HG03575 (cell line): ENCODE data around the gene TTLL11.
"Not testable (repeated sequence)": the region's sequence is repeated elsewhere in the genome, so short reads cannot be mapped to it uniquely, and the experiment has no call there.

Experiments used
- ATAC-seq: cut with Tn5 transposase; IDR thresholded peaks from one replicate; pipeline ENCODE4 v1.9.1; 2021; ENCODE audit not compliant: unreplicated experiment, insufficient number of reproducible peaks, low FRiP score; ENCODE audit errors: extremely low read depth

The TTLL11 gene

GRCh38 chr9:121989010-121989409 lies 104.1 kb downstream of the TTLL11 start:
- no peak for ATAC-seq

DNA sequence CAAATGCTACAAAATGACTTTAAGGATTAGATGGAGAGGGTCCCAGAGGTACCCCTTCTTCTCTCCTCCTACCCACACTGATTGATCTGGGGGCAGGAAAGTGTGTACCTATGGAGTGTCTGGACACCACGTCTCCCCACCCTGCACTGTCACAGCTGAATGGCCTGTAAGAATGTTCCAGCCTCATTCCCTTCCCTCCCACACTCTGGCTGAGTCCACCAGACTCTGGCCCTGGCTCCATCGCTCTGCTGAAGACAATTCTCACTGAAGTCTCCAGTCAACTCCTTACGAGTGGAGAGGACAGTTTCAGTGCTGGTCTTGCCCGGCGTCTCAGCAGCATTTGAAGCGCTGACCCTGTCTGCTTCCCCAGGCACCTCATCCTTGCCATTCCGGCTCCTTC lies 105.8 kb downstream of the TTLL11 start:
- ATAC-seq = no peak

GRCh38 chr9:121985792-121986494 lies 107.2 kb downstream of the TTLL11 start:
- no peak for ATAC-seq

DNA sequence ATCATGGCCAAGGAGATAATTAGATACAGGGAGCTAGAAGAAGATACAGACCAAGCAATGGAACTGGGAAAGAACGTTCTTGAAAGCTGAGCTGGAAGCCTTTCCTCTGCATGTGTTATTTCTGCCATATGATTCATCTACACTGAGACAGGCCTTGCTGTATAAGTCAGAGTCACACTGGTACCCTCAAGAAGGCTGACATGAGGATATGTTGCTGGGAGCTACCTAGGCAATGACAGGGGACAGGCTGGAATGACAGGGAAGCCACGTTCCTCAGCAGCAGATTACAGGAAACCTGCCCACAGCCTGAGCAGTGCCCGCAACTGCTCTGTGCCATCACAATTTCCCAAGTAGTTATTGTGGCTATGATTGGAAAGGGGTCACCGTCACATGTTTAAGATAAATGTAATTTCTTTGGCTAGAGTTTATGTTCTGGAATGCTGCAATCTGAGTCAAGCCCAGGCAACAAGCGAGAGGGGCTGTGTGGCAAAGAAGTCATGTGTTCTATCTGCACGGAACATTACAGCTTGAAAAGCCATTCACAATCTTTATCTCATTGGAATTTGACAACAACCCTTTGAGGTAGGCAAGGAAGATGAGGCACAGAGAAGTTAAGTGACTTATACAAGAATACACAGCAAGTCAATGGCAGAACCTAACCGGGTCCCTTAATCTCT lies 108.2 kb downstream of the TTLL11 start:
- no peak for ATAC-seq

DNA sequence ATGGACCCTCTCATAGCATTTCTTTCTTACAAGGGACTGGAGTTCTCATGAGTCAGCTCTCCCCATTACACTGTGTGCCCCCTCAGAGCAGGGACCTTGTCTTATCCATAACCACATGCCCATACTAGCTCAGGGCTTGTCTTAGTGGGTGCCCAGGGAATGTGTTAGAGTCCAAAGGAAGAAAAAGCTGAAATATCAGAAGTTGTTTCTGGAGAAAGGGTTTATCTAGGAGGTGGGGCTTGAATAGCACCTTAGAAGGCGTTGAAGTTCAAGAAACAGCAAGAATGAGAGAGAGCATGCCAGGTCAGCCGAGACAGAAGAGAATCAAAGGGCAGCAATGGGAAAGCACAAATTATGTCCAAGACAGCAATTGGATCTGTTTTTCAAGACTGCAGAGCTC lies 109.4 kb downstream of the TTLL11 start:
- ATAC-seq = no peak

DNA sequence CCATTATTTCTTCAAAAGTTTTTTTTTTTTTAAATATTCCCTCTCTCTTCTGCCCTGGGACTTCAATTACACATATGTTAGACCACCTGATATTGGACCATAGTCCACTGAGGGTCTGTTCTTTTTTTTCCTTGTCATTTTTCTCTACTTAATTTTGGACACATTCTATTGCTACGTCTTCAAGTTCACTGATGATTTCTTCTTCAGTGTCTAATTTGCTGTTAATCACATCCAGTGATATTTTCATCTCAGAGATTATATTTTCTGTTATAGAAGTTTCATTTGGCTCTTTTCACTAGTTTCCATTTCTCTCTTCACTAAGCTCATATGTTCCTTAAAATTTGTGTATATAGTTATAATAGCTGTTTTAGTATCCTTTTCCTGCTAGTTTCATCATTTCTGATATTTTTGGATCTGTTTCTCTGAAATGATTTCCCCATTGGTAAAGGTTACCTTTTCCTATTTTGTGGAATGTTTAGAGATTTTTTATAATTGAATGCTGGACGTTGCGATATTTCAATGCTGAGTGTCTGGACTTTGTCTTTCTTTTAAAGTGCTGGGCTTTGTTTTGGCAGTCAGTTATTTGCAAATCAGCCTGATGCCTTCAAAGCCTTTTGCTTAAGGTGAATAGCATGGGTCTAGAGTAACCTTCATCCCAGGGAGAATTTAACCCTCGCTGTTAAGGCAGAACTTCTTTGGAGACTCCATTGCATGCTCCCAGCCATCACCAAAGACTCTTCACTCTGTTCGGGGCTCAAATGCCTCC lies 111.8 kb downstream of the TTLL11 start:
- no peak for ATAC-seq

DNA sequence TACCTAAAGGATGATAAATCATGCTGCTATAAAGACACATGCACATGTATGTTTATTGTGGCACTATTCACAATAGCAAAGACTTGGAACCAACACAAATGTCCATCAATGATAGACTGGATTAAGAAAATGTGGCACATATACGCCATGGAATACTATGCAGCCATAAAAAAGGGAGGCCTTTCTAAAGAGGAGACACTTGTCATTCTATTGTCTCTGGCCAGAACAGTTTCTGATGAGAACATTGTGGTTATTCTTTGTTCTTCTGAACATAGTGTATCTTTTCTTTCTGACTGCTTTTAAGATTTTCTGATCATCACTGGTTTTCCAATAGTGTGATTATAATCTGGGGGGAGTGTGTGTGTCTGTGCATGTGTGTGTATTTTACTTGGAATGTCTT lies 112.4 kb downstream of the TTLL11 start:
- ATAC-seq = not testable (repeated sequence)

DNA sequence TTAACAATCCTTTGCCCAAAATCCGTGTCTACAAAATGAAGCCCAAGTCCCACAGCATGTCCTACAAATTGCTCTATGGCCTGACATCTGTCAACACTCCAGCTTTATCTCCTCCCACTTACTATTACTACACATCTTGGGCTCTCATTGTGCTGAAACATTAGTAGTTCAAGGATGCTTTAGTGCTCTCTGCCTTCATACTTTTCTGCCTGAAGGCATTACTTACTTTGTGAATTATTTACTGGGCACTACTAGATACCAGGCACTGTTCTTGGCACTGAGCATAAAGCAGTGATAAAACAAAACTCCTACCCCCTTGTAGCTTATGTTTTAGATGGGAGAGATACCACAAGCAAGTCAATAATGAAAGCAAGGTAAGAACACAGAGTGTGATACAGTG lies 113.4 kb downstream of the TTLL11 start:
- no peak for ATAC-seq

GRCh38 chr9:121976751-121977150 lies 116.4 kb downstream of the TTLL11 start:
- no peak for ATAC-seq

DNA sequence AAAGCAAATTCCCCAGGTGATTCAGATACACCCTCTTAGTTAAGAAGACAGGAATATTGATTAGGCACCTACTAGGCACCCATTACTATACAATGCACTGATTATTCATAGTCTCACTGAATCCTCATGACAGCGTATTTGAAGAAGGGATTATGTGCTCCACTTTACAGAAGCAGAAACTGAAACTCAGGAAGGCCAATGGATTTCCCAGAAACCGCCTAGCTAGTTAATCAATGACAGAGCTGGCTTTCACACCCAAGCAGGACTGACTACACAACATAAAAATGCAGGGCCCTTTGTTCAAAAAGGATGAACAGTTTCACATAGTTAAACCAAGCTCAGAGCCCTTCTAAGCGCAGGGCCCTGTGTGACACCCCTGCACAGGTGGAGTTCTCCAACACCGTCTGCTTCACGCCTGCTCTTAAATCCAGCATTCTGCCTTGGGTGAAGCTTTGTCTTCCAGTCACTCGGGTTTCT lies 117.3 kb downstream of the TTLL11 start:
- ATAC-seq = no peak

- ATAC-seq = no peak
Observed at GRCh38 chr9:121974421-121974820, 118.7 kb downstream of the TTLL11 start.

DNA sequence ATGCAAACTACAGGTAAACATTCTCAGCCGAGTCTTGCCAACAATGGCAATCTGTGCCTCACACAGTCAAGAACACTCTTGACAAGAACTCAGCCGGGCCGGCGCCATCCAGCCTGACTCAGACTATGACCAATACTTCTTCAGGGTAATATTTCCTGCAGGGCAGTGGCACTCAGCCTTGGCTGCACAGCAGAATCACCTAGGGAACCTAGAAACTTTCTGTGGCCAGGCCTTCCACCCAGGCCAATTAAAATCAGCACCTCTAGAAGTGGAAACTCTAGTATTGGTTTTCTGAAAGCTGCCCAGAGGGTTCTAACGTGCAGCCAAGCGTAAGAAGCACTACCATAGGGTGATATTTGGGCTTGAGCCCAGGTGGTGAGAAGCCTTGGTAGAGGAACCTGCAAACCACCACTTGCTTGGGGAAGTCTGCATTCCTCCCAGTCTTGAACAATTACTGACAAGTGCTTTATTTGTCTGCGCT lies 120.6 kb downstream of the TTLL11 start:
- no peak for ATAC-seq

DNA sequence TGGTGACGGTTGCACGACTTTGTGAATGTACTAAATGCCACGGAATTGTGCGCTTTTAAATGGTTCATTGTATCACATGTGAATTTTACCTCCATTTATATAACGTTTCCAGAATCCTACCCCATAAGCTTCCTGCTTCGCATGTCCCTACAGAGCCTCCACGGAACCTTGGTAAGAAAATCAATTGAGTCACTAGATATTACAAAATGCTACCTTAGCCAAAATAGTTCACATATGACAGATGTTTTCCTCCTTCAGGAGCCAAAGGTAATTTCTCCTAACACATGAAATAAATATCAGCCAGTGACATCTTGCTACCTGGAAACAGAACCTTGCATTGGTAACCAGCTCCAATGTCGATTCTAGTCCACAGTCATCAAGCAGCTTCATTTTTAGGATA lies 125.1 kb downstream of the TTLL11 start:
- ATAC-seq = no peak

DNA sequence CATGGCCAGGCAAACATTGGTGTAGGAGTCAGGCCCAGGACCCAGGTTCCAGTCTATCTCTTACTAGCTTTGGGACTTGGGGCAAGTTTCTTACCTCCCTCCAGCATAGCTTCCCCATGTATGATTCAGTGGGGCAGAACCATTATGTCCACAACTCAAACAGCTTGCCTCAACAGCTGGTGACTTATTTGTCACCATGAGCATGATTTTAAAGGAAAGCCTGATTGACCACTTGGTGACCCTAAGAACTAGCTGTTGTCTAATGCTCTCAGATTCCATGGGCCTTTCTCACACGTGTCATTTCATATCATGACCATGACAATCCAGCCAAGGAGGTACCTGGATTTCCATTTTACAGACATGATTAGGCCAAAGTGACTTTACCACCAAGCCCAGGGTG lies 126.4 kb downstream of the TTLL11 start:
- no peak for ATAC-seq

DNA sequence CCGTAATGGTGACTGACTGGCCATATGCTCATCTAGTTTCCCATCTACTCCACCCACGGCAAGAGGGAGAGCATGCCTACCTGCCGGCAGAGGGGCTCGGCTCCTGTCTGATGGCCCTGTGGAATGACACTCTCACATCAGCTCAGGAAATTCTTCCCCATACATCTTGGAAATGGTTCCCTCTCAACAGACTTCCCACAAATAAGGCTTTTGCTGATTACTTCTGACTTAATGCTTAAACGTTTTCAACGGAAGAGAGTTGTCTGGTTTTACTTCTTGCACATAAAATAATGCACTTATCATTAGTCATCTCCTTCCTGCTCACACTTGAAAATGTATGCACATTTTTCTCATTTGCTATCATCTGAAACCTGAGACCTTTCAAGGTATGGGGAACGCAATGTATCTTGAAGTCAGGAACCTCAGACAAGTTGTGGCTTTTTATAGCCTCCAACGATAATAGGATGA lies 129.5 kb downstream of the TTLL11 start:
- no peak for ATAC-seq

GRCh38 chr9:121962421-121962820 lies 130.7 kb downstream of the TTLL11 start:
- no peak for ATAC-seq

GRCh38 chr9:121960665-121961064 lies 132.4 kb downstream of the TTLL11 start:
- ATAC-seq = no peak

DNA sequence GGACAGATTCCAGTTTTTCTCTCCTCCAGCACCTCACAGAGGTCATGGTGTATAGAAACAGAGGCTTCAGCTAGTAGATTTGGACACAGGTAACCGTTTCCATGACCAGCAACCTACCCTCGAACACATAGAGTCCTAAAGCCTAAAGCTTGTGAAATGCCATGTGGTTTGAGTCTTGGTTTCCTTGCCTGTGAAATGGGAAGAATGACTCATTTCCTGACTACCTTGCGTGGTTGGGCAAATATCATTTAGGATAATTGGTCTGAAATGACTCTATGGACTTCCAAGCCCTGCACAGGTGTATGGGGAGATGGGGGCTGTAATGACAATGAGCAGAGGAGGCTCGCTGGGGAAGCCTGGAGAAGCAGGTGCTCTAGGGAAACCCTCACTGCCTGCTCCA lies 134.6 kb downstream of the TTLL11 start:
- ATAC-seq = no peak

DNA sequence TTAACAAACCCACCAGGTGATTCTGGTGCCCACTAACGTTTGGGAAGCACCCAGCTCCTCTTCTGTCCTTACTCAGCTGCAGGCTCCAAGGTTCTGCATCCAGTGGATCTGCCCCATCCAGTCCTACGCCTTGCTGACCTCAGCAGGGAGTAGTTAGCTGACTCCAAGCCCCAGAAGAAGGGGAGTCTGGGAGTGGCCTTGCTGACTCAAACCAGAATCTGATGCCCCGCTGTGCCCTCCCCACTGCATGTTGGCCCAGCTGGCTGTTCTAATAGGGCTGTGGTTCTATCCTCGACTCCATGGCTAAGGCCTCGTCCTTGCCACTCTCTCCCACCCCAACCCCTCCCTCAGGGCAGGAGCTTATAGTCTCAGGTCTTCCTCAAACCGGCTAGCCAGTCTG lies 136.3 kb downstream of the TTLL11 start:
- no peak for ATAC-seq

- no peak for ATAC-seq
Observed at GRCh38 chr9:121955649-121956048, 137.5 kb downstream of the TTLL11 start.
